H1 (cell line): ENCODE data around the gene HSP90B1. TPM values are rescaled to one million over a fixed set of nuclear protein-coding genes. Genes with fewer than 3 reads are reported as not detected.

Experiments used
- CTCF ChIA-PET: fragments of 300-600 bp; sonication (Branson Sonifier 250); formaldehyde crosslinking; loops from one replicate; lab custom pipeline; 2021; ENCODE audit not compliant: partially characterized antibody; lab: Charles Lee
- POLR2A ChIA-PET: fragments of 300-600 bp; sonication (Branson Sonifier 250); formaldehyde crosslinking; loops from one replicate; lab custom pipeline; 2021; ENCODE audit warnings: inconsistent platforms; ENCODE audit not compliant: partially characterized antibody; lab: Charles Lee
- DNase-seq, 2 experiments: peaks; one replicate each; pipeline versions ENCODE4 v3.0.0 to v3.0.0-alpha.2; 2010 to 2022; ENCODE audit warnings: low spot score in 2 of 2, low read depth in 1 of 2, mixed read lengths in 1 of 2
- FAIRE-seq: peaks from 2 replicates; lab custom pipeline; 2011; peaks lifted over from hg19 to GRCh38; lab: Jason Lieb, UNC
- H2AFZ ChIP-seq: 2 replicates; pipeline ENCODE4 v1.8.1; 2012; ENCODE audit warnings: low read length, inconsistent platforms
- H2AK5ac ChIP-seq: 2 replicates; pipeline ENCODE4 v1.6.1; 2013; ENCODE audit warnings: low read depth, low read length
- H2BK120ac ChIP-seq: replicated peaks from 2 replicates; pipeline ENCODE3; 2013; ENCODE audit warnings: low read depth, low read length, inconsistent platforms
- H2BK12ac ChIP-seq: 2 replicates; pipeline ENCODE4 v1.6.1; 2013; ENCODE audit warnings: low read depth, low read length
- H2BK15ac ChIP-seq: 2 replicates; pipeline ENCODE4 v1.6.1; 2013; ENCODE audit warnings: low read length
- H2BK20ac ChIP-seq: 2 replicates; pipeline ENCODE4 v1.6.1; 2013; ENCODE audit warnings: low read length
- H2BK5ac ChIP-seq: 2 replicates; pipeline ENCODE4 v1.6.1; 2013; ENCODE audit warnings: low read depth, low read length
- H3K14ac ChIP-seq: 2 replicates; pipeline ENCODE4 v1.6.1; 2013; ENCODE audit warnings: inconsistent platforms; ENCODE audit not compliant: insufficient read length
- H3K18ac ChIP-seq: 2 replicates; pipeline ENCODE4 v1.6.1; 2013; ENCODE audit warnings: low read length; ENCODE audit errors: extremely low read depth
- H3K23ac ChIP-seq: 2 replicates; pipeline ENCODE4 v1.6.1; 2013; ENCODE audit warnings: inconsistent platforms; ENCODE audit not compliant: insufficient read length
- H3K23me2 ChIP-seq: 2 replicates; pipeline ENCODE4 v1.6.1; 2013; ENCODE audit warnings: low read depth, low read length
- H3K27ac ChIP-seq: 2 replicates; pipeline ENCODE4 v1.6.1; 2011; ENCODE audit warnings: low read depth, low read length, inconsistent platforms
- H3K27me3 ChIP-seq, 4 experiments: replicated peaks in 1 of 4; 1 replicate in 1 of 4; 2 replicates in 3 of 4; pipeline versions ENCODE4 v1.6.1 to v1.8.1; 2011 to 2013; ENCODE audit warnings: low read length in 3 of 4, mild to moderate bottlenecking in 3 of 4, inconsistent platforms in 2 of 4, mixed read lengths in 2 of 4, moderate library complexity in 1 of 4; ENCODE audit not compliant: control insufficient read depth in 3 of 4, insufficient read depth in 3 of 4; ENCODE audit errors: extremely low read depth in 1 of 4
- H3K36me3 ChIP-seq, 4 experiments: 2 replicates each; pipeline versions ENCODE4 v1.6.1 to v1.8.1; 2011 to 2013; ENCODE audit warnings: mild to moderate bottlenecking in 4 of 4, low read length in 3 of 4, moderate library complexity in 2 of 4, control low read depth in 1 of 4, inconsistent platforms in 1 of 4; ENCODE audit not compliant: insufficient read depth in 4 of 4, control insufficient read depth in 2 of 4
- H3K4ac ChIP-seq: replicated peaks from 2 replicates; pipeline ENCODE3; 2013; ENCODE audit warnings: low read length, low read depth, mixed read lengths, inconsistent platforms; ENCODE audit not compliant: insufficient read length
- H3K4me1 ChIP-seq, 4 experiments: replicated peaks in 1 of 4; 1 replicate in 1 of 4; 2 replicates in 3 of 4; pipeline versions ENCODE4 v1.6.1 to v1.8.1; 2011 to 2013; ENCODE audit warnings: low read length in 3 of 4, inconsistent platforms in 2 of 4, mixed read lengths in 1 of 4; ENCODE audit not compliant: insufficient read depth in 4 of 4, control insufficient read depth in 3 of 4
- H3K4me2 ChIP-seq, 2 experiments: 2 replicates each; pipeline versions ENCODE4 v1.6.1 to v1.8.1; 2011 to 2013; ENCODE audit warnings: low read depth in 2 of 2, low read length in 2 of 2, control low read depth in 1 of 2, inconsistent platforms in 1 of 2, mild to moderate bottlenecking in 1 of 2; ENCODE audit not compliant: insufficient read depth in 1 of 2
- H3K4me3 ChIP-seq, 4 experiments: fragments of 200-600, 300-600 bp in 1 of 4; sonication (generic), shearing (Covaris generic), sonication (Bioruptor Twin) in 1 of 4; 2 replicates each; pipeline versions ENCODE4 v1.5.1 to v1.8.1; 2011 to 2016; ENCODE audit warnings: low read length in 4 of 4, low read depth in 3 of 4, control low read depth in 2 of 4, inconsistent platforms in 2 of 4, mild to moderate bottlenecking in 2 of 4, mixed read lengths in 1 of 4, moderate library complexity in 1 of 4; ENCODE audit not compliant: insufficient read depth in 2 of 4; ENCODE audit errors: extremely low read depth in 1 of 4
- H3K56ac ChIP-seq: replicated peaks from 2 replicates; pipeline ENCODE3; 2013; ENCODE audit warnings: low read depth, mild to moderate bottlenecking, mixed read lengths, low read length, inconsistent platforms; ENCODE audit not compliant: insufficient read length
- H3K79me1 ChIP-seq: 2 replicates; pipeline ENCODE4 v1.6.1; 2013; ENCODE audit warnings: low read depth, low read length, control low read depth
- H3K79me2 ChIP-seq, 2 experiments: 2 replicates each; pipeline versions ENCODE4 v1.6.1 to v1.8.1; 2012 to 2013; ENCODE audit warnings: low read length in 2 of 2, mild to moderate bottlenecking in 2 of 2, inconsistent platforms in 1 of 2; ENCODE audit not compliant: insufficient read depth in 2 of 2, control insufficient read depth in 1 of 2
- H3K9ac ChIP-seq, 4 experiments: replicated peaks in 1 of 4; 1 replicate in 1 of 4; 2 replicates in 3 of 4; pipeline versions ENCODE4 v1.6.1 to v1.8.1; 2011 to 2013; ENCODE audit warnings: low read depth in 3 of 4, low read length in 3 of 4, control low read depth in 2 of 4, mild to moderate bottlenecking in 2 of 4, moderate library complexity in 2 of 4, inconsistent platforms in 1 of 4; ENCODE audit errors: extremely low read depth in 1 of 4
- H3K9me3 ChIP-seq, 2 experiments: 2 replicates each; pipeline versions ENCODE4 v1.6.1 to v1.8.1; 2012 to 2013; ENCODE audit warnings: mild to moderate bottlenecking in 2 of 2, moderate library complexity in 2 of 2, control low read depth in 1 of 2, inconsistent platforms in 1 of 2, low read depth in 1 of 2, low read length in 1 of 2, mixed read lengths in 1 of 2; ENCODE audit not compliant: insufficient read depth in 2 of 2
- H4K20me1 ChIP-seq, 2 experiments: replicated peaks in 1 of 2; 2 replicates each; pipeline versions ENCODE3 to v1.8.1; 2011 to 2013; ENCODE audit warnings: inconsistent platforms in 2 of 2, low read length in 2 of 2, mild to moderate bottlenecking in 1 of 2; ENCODE audit not compliant: insufficient read depth in 2 of 2, control insufficient read depth in 1 of 2
- H4K5ac ChIP-seq: 2 replicates; pipeline ENCODE4 v1.6.1; 2013; ENCODE audit warnings: low read length, low read depth, mixed read lengths, inconsistent platforms; ENCODE audit not compliant: insufficient read length
- H4K8ac ChIP-seq: 2 replicates; pipeline ENCODE4 v1.8.0; 2013; ENCODE audit warnings: mild to moderate bottlenecking, moderate library complexity, low read length, inconsistent platforms; ENCODE audit not compliant: insufficient read depth; ENCODE audit errors: extremely low read depth
- H4K91ac ChIP-seq: replicated peaks from 2 replicates; pipeline ENCODE3; 2013; ENCODE audit warnings: low read length, mixed read lengths, inconsistent platforms; ENCODE audit not compliant: insufficient read length
- ASH2L ChIP-seq: fragments of 200-600, 300-600 bp; sonication (generic); IDR thresholded peaks from one replicate; pipeline ENCODE4 v1.7.1; 2017; ENCODE audit warnings: low read length
- ATF2 ChIP-seq: IDR thresholded peaks from 2 replicates; pipeline ENCODE4 v1.6.1; 2012; ENCODE audit warnings: low read length, inconsistent platforms
- CREB1 ChIP-seq: IDR thresholded peaks from 2 replicates; pipeline ENCODE4 v1.6.1; 2012; ENCODE audit warnings: inconsistent platforms
- EZH2 ChIP-seq: fragments of 200-600 bp; sonication (generic); IDR thresholded peaks from 2 replicates; pipeline ENCODE4 v1.7.1; 2012; ENCODE audit warnings: low read depth, mild to moderate bottlenecking, moderate library complexity, low read length, inconsistent platforms; ENCODE audit not compliant: severe bottlenecking
- MAX ChIP-seq: IDR thresholded peaks from 2 replicates; pipeline ENCODE4 v1.6.1; 2012; ENCODE audit warnings: inconsistent platforms
- SIN3A ChIP-seq, 2 experiments: IDR thresholded peaks in 1 of 2; conservative IDR thresholded peaks in 1 of 2; 2 replicates each; pipeline ENCODE4 v1.6.1; 2011 to 2012; ENCODE audit warnings: low read length in 2 of 2, improper control_type of control experiment in 1 of 2, low read depth in 1 of 2, mild to moderate bottlenecking in 1 of 2
- TAF1 ChIP-seq: IDR thresholded peaks from 2 replicates; pipeline ENCODE4 v1.6.1; 2011; ENCODE audit warnings: mild to moderate bottlenecking, low read depth, low read length
- TCF12 ChIP-seq: IDR thresholded peaks from 2 replicates; pipeline ENCODE4 v1.6.1; 2011; ENCODE audit warnings: low read depth, mild to moderate bottlenecking, low read length
- WGBS, 2 experiments: shearing (Covaris generic) in 1 of 2; methylation state at CpG; one replicate each; pipeline versions ENCODE4 v1.1.6 to v1.1.7; 2013 to 2015; ENCODE audit warnings: low lambda C conversion rate in 2 of 2, mixed read lengths in 2 of 2, inconsistent platforms in 1 of 2, low coverage in 1 of 2, missing lambda C conversion rate in 1 of 2; ENCODE audit not compliant: insufficient replicate concordance in 2 of 2, insufficient coverage in 1 of 2, insufficient read length in 1 of 2; ENCODE audit errors: extremely low coverage in 1 of 2, missing lambda C conversion rate in 1 of 2; 5-methylcytosine and 5-hydroxymethylcytosine counted together
- polyA plus RNA-seq, 7 experiments: library from polyadenylated mRNA; depleted of rRNA in 3 of 7; stranded (reverse) in 5 of 7; unstranded in 2 of 7; fragments of >200 nt in 5 of 7; fragments of 200-250 nt in 2 of 7; gene quantifications; 1 replicate in 5 of 7; 2 replicates in 1 of 7; 4 replicates in 1 of 7; pipeline versions ENCODE4 v1.2.1 to v1.2.3, GENCODE V29; 2011 to 2013; ENCODE audit warnings: missing spikeins in 2 of 7, mixed read lengths in 2 of 7
- total RNA-seq: library from RNA; stranded (reverse); fragmentation: NEBNext Ultra II Directional; extraction: Animal tissue kit (Norgen Biotek cat#: 25700); gene quantifications from 2 replicates; pipeline ENCODE4 v1.2.1, GENCODE V29; 2021

HSP90B1 gene
- total and polyA plus RNA-seq, 2 of the 8 experiments (the other 6 are each of a cell fraction or from before 2014, with no cell fraction given), result 161 to 847 TPM

GRCh38 chr12:103928682-103929045, 1.5 kb upstream of the HSP90B1 start:
- no peaks in the 10 kb centered on the region for H3K9me3 ChIP-seq
- TF ChIP-seq MAX (peak; percentile 13; the same call in 1 of the 2 replicates), EZH2 (no peak), CREB1 (no peak), TAF1 (no peak), ASH2L (no peak), TCF12 (no peak), SIN3A (conservative IDR thresholded peaks at IDR 0.05 in 1 of 2, IDR thresholded peaks at IDR 0.05 in 1 of 2; ENCODE audit: low read depth in 1 of 2, low read length in 2 of 2) (no peak), ATF2 (0 out of 2 replicates have a peak, but pooled peaks have one; percentile 11)
- peak overlapping the region; percentile 67 to 97 (median 79) for H3K4me3 ChIP-seq
- H4K8ac ChIP-seq, result no peak overlapping the region
- H3K23ac ChIP-seq, result no peak overlapping the region
- no peaks in the 10 kb centered on the region for H3K79me1 ChIP-seq
- no peak overlapping the region for H2BK20ac ChIP-seq
- peaks cover 0 to 9% of the 10 kb centered on the region in 2 experiments for H4K20me1 ChIP-seq
- 20% methylated on average over 12 of the region's 12 CpGs; no CpG with 5 or more reads in 1 of the 2 experiments for WGBS, 2 experiments
- ChIA-PET CTCF (interaction anchor here (1.5 to 1.7 kb wide), 2 partner anchors 39 to 50 kb away, joined by 3 to 6 read pairs; no protein-coding TSS in a partner anchor), POLR2A (interaction anchor here (1.2 to 2.9 kb wide), 3 partner anchors 11 to 168 kb away, joined by 3 to 39 read pairs (median 4); partner anchors contain the start of gene TDG)
- H3K27ac ChIP-seq, result peak overlapping the region; percentile 88
- no peak overlapping the region for H2BK120ac ChIP-seq
- H2AK5ac ChIP-seq, result no peak overlapping the region
- no peak overlapping the region for H2BK15ac ChIP-seq
- no peak overlapping the region for H4K91ac ChIP-seq
- no peak for FAIRE-seq
- peaks cover 14 to 34% of the 10 kb centered on the region in 2 experiments for H3K79me2 ChIP-seq
- H3K4me2 ChIP-seq, result peak overlapping the region; percentile 97 to 99
- H2BK5ac ChIP-seq, result peak overlapping the region; percentile 94; the same call in 1 of the 2 replicates
- H3K27me3 ChIP-seq, result no peaks in the 10 kb centered on the region; a peak in 1 of 7 replicates
- H3K36me3 ChIP-seq, result peaks cover 8 to 20% (median 12%) of the 10 kb centered on the region in 4 experiments; a peak in 7 of 8 replicates
- H3K4ac ChIP-seq, result no peak overlapping the region
- peak overlapping the region; percentile 90 for H2AFZ ChIP-seq
- H3K18ac ChIP-seq, result peak overlapping the region; percentile 52; the same call in 1 of the 2 replicates
- no peak overlapping the region for H4K5ac ChIP-seq
- H2BK12ac ChIP-seq, result no peak overlapping the region
- no peak for DNase-seq
- no peak overlapping the region for H3K14ac ChIP-seq
- H3K9ac ChIP-seq, result peak overlapping the region in 3 of 4 experiments; percentile 9 to 97 (median 85); a peak in 6 of 7 replicates
- H3K56ac ChIP-seq, result no peak overlapping the region
- H3K4me1 ChIP-seq, result peaks cover 0 to 3% (median 0%) of the 10 kb centered on the region in 4 experiments; a peak in 4 of 7 replicates
- H3K23me2 ChIP-seq, result peaks cover 13% of the 10 kb centered on the region
